Liver (tissue), 9 donors: ENCODE measurements around the gene MICAL3. TPM values are rescaled to one million over a fixed set of nuclear protein-coding genes. Genes with fewer than 3 reads are reported as not detected.

Experiments
- DNase-seq: peaks from one replicate; pipeline ENCODE4 v3.0.0-alpha.2; 2017; ENCODE audit warnings: low spot score
- H3K27ac ChIP-seq, 2 donors: one replicate each; pipeline ENCODE4 v1.7.0; 2013; ENCODE audit warnings: inconsistent platforms in 2 of 2, low read length in 2 of 2, control low read depth in 1 of 2, low read depth in 1 of 2, mild to moderate bottlenecking in 1 of 2
- H3K27me3 ChIP-seq, 4 donors: one replicate each; pipeline versions ENCODE4 v1.6.1 to v1.7.0; 2013; ENCODE audit warnings: low read length in 3 of 4, inconsistent platforms in 1 of 4, mild to moderate bottlenecking in 1 of 4, moderate library complexity in 1 of 4; ENCODE audit not compliant: control insufficient read depth in 4 of 4, insufficient read depth in 4 of 4
- H3K36me3 ChIP-seq, 4 donors: one replicate each; pipeline versions ENCODE4 v1.6.1 to v1.7.0; 2013; ENCODE audit warnings: low read length in 3 of 4, mild to moderate bottlenecking in 3 of 4, low read depth in 1 of 4, moderate library complexity in 1 of 4; ENCODE audit not compliant: control insufficient read depth in 4 of 4, insufficient read depth in 3 of 4
- H3K4me1 ChIP-seq, 4 donors: one replicate each; pipeline versions ENCODE4 v1.6.1 to v1.7.0; 2013; ENCODE audit warnings: low read length in 3 of 4, mild to moderate bottlenecking in 3 of 4, moderate library complexity in 1 of 4; ENCODE audit not compliant: control insufficient read depth in 4 of 4, insufficient read depth in 4 of 4
- H3K4me3 ChIP-seq, 3 donors: one replicate each; pipeline versions ENCODE4 v1.6.1 to v1.7.0; 2013; ENCODE audit warnings: low read length in 3 of 3, control low read depth in 1 of 3, low read depth in 1 of 3, mild to moderate bottlenecking in 1 of 3
- H3K9ac ChIP-seq, 2 donors: one replicate each; pipeline ENCODE4 v1.7.0; 2013; ENCODE audit warnings: low read length in 2 of 2, mild to moderate bottlenecking in 2 of 2, moderate library complexity in 2 of 2, control low read depth in 1 of 2, low read depth in 1 of 2
- H3K9me3 ChIP-seq, 4 donors: one replicate each; pipeline versions ENCODE4 v1.6.1 to v1.7.0; 2013; ENCODE audit warnings: low read length in 3 of 4; ENCODE audit not compliant: control insufficient read depth in 4 of 4
- ATF3 ChIP-seq: IDR thresholded peaks from 2 replicates; pipeline ENCODE4 v1.6.1; 2016; ENCODE audit warnings: antibody characterized with exemption
- CTCF ChIP-seq: fragments of 150-350 bp; IDR thresholded peaks from 2 replicates; pipeline ENCODE4 v1.5.1; 2017; ENCODE audit warnings: improper control_type of control experiment, low read depth, low read length; ENCODE audit not compliant: missing input control
- EGR1 ChIP-seq, 2 donors: IDR thresholded peaks; 2 replicates each; pipeline ENCODE4 v1.6.1; 2016 to 2018; ENCODE audit warnings: antibody characterized with exemption in 2 of 2, low read depth in 2 of 2
- FOXA1 ChIP-seq: IDR thresholded peaks from 2 replicates; pipeline ENCODE4 v1.6.1; 2016; ENCODE audit warnings: antibody characterized with exemption
- FOXA2 ChIP-seq: IDR thresholded peaks from 2 replicates; pipeline ENCODE4 v1.6.1; 2016; ENCODE audit warnings: antibody characterized with exemption
- GABPA ChIP-seq, 2 donors: IDR thresholded peaks in 1 of 2; conservative IDR thresholded peaks in 1 of 2; 2 replicates each; pipeline ENCODE4 v1.6.1; 2016; ENCODE audit warnings: antibody characterized with exemption in 2 of 2, mild to moderate bottlenecking in 1 of 2, moderate library complexity in 1 of 2
- HNF4A ChIP-seq, 2 donors: conservative IDR thresholded peaks; 2 replicates each; pipeline ENCODE4 v1.6.1; 2016; ENCODE audit warnings: antibody characterized with exemption in 2 of 2, mild to moderate bottlenecking in 2 of 2
- HNF4G ChIP-seq: IDR thresholded peaks from 2 replicates; pipeline ENCODE4 v1.6.1; 2016; ENCODE audit warnings: antibody characterized with exemption
- JUND ChIP-seq, 2 donors: IDR thresholded peaks; 2 replicates each; pipeline ENCODE4 v1.6.1; 2016; ENCODE audit warnings: antibody characterized with exemption in 2 of 2
- MAX ChIP-seq: IDR thresholded peaks from 2 replicates; pipeline ENCODE4 v1.6.1; 2016; ENCODE audit warnings: antibody characterized with exemption
- NR2F2 ChIP-seq: IDR thresholded peaks from 2 replicates; pipeline ENCODE4 v1.6.1; 2016; ENCODE audit warnings: antibody characterized with exemption
- RAD21 ChIP-seq, 2 donors: IDR thresholded peaks; 2 replicates each; pipeline ENCODE4 v1.6.1; 2016; ENCODE audit warnings: antibody characterized with exemption in 2 of 2, mild to moderate bottlenecking in 2 of 2
- REST ChIP-seq: IDR thresholded peaks from 2 replicates; pipeline ENCODE4 v1.6.1; 2016; ENCODE audit warnings: antibody characterized with exemption, mild to moderate bottlenecking
- RXRA ChIP-seq, 2 donors: IDR thresholded peaks; 2 replicates each; pipeline ENCODE4 v1.6.1; 2017 to 2018; ENCODE audit warnings: antibody characterized with exemption in 2 of 2, mild to moderate bottlenecking in 1 of 2
- SP1 ChIP-seq: IDR thresholded peaks from 2 replicates; pipeline ENCODE4 v1.6.1; 2018; ENCODE audit warnings: antibody characterized with exemption, mild to moderate bottlenecking
- TAF1 ChIP-seq: conservative IDR thresholded peaks from 2 replicates; pipeline ENCODE4 v1.6.1; 2016; ENCODE audit warnings: antibody characterized with exemption, mild to moderate bottlenecking
- YY1 ChIP-seq: IDR thresholded peaks from 2 replicates; pipeline ENCODE4 v1.6.1; 2016; ENCODE audit warnings: antibody characterized with exemption, mild to moderate bottlenecking
- ZBTB33 ChIP-seq: IDR thresholded peaks from 2 replicates; pipeline ENCODE4 v1.6.1; 2016; ENCODE audit warnings: antibody characterized with exemption
- WGBS: extraction: QIAGEN DNeasy Blood & Tissue Kit; methylation state at CpG from one replicate; pipeline ENCODE4 v1.1.7; 2013; 5-methylcytosine and 5-hydroxymethylcytosine counted together
- polyA plus RNA-seq, 2 donors: library from polyadenylated mRNA; stranded (reverse) in 1 of 2; unstranded in 1 of 2; fragments of 200-250 nt in 1 of 2; fragments of >200 nt in 1 of 2; fragmentation: Nextera tagmentation in 1 of 2; extraction: Ambion mirVana in 1 of 2; gene quantifications; one replicate each; pipeline versions ENCODE4 v1.2.1 to v1.2.3, GENCODE V29; 2013 to 2015
- total RNA-seq, 2 donors: library from RNA; depleted of rRNA; stranded (reverse); fragments of >200 nt; gene quantifications; one replicate each; pipeline ENCODE4 v1.2.3, GENCODE V29; 2014
- donor health status: healthy.
- donor health status: healthy.
- donor health status: healthy.
- donor health status: healthy.
- donor health status: healthy.

Gene MICAL3
- total and polyA plus RNA-seq, 4 donors, result 6.4 to 38.4 (median 23.4) TPM

- Histone ChIP-seq H3K4me1 (peaks cover 21 to 45% (median 29%) of the 10 kb centered on the region in 4 donors), H3K27me3 (no peaks in the 10 kb centered on the region), H3K9ac (peak overlapping the region in 1 of 2 donors; percentile 42), H3K9me3 (no peaks in the 10 kb centered on the region), H3K4me3 (no peak overlapping the region), H3K27ac (peak overlapping the region; percentile 44 to 72), H3K36me3 (no peaks in the 10 kb centered on the region)
- TF ChIP-seq RAD21 (IDR thresholded peaks at IDR 0.05), result peak; percentile 22 to 39
- TF ChIP-seq JUND (IDR thresholded peaks at IDR 0.05), result peak in 1 of 2 donors; percentile 22
- TF ChIP-seq RXRA (IDR thresholded peaks at IDR 0.05), result peak; percentile 52 to 58
- TF ChIP-seq SP1, result peak; percentile 49
- peak; percentile 78 to 83 for TF ChIP-seq HNF4A (conservative IDR thresholded peaks at IDR 0.05)
- TF ChIP-seq YY1, result peak; percentile 23
- no peak for TF ChIP-seq FOXA2
- TF ChIP-seq FOXA1, result no peak
- peak; percentile 63 for DNase-seq
- WGBS, result 48% methylated on average over 14 of the region's 14 CpGs
These were observed 102.2 kb downstream of the MICAL3 start for GRCh38 chr22:17921871-17922821.

- Histone ChIP-seq H3K4me3 (no peak overlapping the region), H3K27me3 (no peaks in the 10 kb centered on the region), H3K4me1 (peaks cover 21 to 45% (median 29%) of the 10 kb centered on the region in 4 donors), H3K36me3 (no peaks in the 10 kb centered on the region), H3K9ac (no peak overlapping the region), H3K27ac (no peak overlapping the region), H3K9me3 (no peaks in the 10 kb centered on the region)
- no peak for DNase-seq
- TF ChIP-seq GABPA (IDR thresholded peaks at IDR 0.05 in 1 of 2, conservative IDR thresholded peaks at IDR 0.05 in 1 of 2), result no peak
- TF ChIP-seq ATF3, result no peak
- TF ChIP-seq FOXA1, result no peak
- no peak for TF ChIP-seq NR2F2
- TF ChIP-seq RXRA (IDR thresholded peaks at IDR 0.05), result no peak
- no peak for TF ChIP-seq EGR1 (IDR thresholded peaks at IDR 0.05; ENCODE audit: low read depth in 2 of 2)
- no peak for TF ChIP-seq ZBTB33
- TF ChIP-seq YY1, result no peak
- TF ChIP-seq HNF4G, result no peak
- no peak for TF ChIP-seq SP1
- TF ChIP-seq JUND (IDR thresholded peaks at IDR 0.05), result no peak
- TF ChIP-seq FOXA2, result no peak
- no peak for TF ChIP-seq RAD21 (IDR thresholded peaks at IDR 0.05)
- TF ChIP-seq MAX, result no peak
- TF ChIP-seq CTCF, result no peak
- no peak for TF ChIP-seq TAF1
- TF ChIP-seq HNF4A (conservative IDR thresholded peaks at IDR 0.05), result no peak
- no peak for TF ChIP-seq REST
- 95% methylated on average over 6 of the region's 6 CpGs for WGBS
These were observed 103.2 kb downstream of the MICAL3 start for GRCh38 chr22:17920992-17921650.
